Measurements from ENCODE around the gene MALAT1.

GRCh38 chr11:65524741-65525545, 26.1 kb downstream of the MALAT1 start, which contains the start of gene SCYL1:
- no peak for TF ChIP-seq ZBTB43 (CRISPR knock-in tag; conservative IDR thresholded peaks at IDR 0.05)
- no peak for TF ChIP-seq FOXK2 (IDR thresholded peaks at IDR 0.05)
- no peak for TF ChIP-seq CTCF (CRISPR knock-in tag; IDR thresholded peaks at IDR 0.05)
- no peak for TF ChIP-seq MNT (IDR thresholded peaks at IDR 0.05)
- TF ChIP-seq GATA4 (IDR thresholded peaks at IDR 0.05; ENCODE audit: borderline replicate concordance, low read depth): 0 out of 2 replicates have a peak, but pooled peaks have one; percentile 41
- TF ChIP-seq ZNF513 (CRISPR knock-in tag; conservative IDR thresholded peaks at IDR 0.05): no peak
- TF ChIP-seq JUNB (CRISPR knock-in tag; IDR thresholded peaks at IDR 0.05; ENCODE audit: borderline replicate concordance): no peak
- no peak for TF ChIP-seq NFRKB (IDR thresholded peaks at IDR 0.05)
- TF ChIP-seq ZNF224 (CRISPR knock-in tag; IDR thresholded peaks at IDR 0.05): no peak
- TF ChIP-seq RBAK (CRISPR knock-in tag; IDR thresholded peaks at IDR 0.05): no peak
- TF ChIP-seq ZNF263 (CRISPR knock-in tag; IDR thresholded peaks at IDR 0.05): no peak

Measured in HepG2 (cell line).